NCI-H774 (cell line): ENCODE results near the gene WASF1.
"Not testable (repeated sequence)": the region's sequence is repeated elsewhere in the genome, so short reads cannot be mapped to it uniquely, and the experiment has no call there.

Experiments used
- DNase-seq: peaks from one replicate; lab custom pipeline; 2025; lab: John Stamatoyannopoulos, UW

The WASF1 gene

GRCh38 chr6:110173506-110174132 lies 5.9 kb downstream of the WASF1 start:
- no peak for DNase-seq

GRCh38 chr6:110170081-110170480 lies 9.4 kb downstream of the WASF1 start:
- no peak for DNase-seq

DNA sequence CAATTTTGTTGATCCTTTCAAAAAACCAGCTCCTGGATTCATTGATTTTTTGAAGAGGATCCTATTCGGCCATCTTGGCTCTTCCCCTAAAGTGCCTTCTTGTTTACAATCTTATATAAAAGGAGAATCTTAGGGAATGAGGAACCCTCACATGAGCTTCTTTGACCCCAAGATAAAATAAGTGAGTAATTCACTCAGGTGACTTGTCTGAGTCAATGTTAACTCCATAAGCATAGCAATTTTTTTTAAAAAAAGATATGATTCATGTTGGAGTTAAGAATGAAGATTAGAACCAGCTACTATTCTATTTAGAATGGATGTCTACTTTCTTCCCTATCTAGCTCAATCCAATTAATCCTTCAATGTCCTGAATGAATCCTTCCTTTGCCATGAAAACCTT lies 21.0 kb downstream of the WASF1 start:
- no peak for DNase-seq

DNA sequence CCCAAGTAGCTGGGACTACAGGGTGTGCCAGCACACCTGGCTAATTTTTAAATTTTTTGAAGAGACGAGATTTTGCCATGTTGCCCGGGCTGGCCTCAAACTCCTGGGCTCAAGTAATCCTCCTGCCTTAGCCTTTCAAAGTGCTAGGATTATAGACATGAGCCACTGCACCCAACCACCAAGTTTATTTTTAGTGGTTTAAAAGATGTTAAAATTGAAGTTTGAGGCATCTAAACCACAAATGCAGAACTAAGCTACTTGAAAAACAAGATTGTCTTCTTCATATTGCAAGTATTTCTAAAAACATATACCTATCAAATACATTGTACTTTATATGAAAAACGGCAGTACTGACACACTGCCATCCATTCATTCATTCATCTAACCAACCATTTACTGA lies 31.6 kb downstream of the WASF1 start:
- DNase-seq, result no peak

GRCh38 chr6:110140650-110141049 lies 38.8 kb downstream of the WASF1 start:
- DNase-seq, result no peak

GRCh38 chr6:110139052-110139451 lies 40.4 kb downstream of the WASF1 start:
- no peak for DNase-seq

DNA sequence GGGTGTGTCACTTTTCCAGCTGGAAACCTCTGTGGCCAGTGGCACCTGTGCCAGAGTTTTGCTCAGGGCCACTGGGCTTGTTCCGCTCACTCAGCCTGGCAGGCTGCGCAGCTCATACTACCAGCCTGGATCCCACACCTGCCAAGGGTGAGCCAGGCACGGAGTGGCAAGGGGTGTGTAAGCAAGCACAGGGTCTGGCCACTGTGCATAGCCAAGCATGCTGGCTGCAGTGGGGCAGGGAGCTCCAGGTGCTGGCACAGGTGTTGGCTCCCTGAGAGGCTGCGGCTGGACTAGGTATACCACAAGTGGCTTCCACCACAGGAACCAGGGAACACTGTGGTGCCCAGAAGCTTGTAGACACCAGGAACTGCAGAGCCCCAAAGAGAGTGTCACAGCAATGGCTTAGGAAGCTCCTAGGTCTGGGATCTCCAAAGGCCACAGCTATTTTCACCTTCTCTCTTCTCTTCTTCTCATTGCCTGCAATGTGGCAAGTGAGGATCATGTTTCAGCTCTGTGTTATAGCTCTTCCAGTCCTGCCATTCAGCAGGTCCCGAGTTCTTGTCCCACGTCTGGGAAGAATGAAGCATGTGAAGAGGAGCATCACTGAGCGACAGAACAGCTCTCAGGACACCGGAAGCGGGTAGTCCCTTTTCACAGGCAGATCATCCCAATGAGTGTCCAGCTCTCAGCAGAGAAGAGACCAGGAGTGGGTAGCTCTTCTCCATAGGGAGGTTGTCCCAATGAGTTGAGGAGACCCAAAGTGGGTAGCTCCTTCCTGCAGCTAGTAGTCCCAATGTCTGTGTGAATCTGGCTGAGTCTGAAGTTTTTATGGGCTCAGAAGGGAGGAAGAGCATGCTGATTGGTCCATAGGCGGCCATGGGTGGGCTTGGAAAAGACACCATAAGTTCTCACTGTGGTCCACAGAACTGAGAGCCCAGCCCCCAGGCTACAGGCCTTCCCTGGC lies 41.3 kb downstream of the WASF1 start:
- DNase-seq, result no peak

DNA sequence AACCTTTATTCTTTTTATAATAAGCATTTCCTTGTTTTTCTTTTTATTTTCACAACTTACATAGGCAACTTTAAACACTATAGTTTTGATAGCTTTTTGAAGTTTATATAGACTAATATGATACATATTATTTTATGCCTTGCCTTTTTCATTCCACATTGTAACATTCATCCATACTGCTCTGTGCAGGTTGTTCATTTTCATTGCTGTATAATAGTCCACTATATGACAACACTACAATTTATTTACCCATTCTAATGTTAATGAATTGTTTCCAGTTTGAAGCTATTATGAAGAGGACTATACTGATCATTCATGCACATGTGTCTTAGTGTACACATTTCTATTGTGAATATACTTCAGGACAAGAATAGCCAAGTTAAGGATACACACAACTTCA lies 49.1 kb downstream of the WASF1 start:
- DNase-seq, result no peak

- DNase-seq, result no peak
Measured at GRCh38 chr6:110128418-110128817, 51.1 kb downstream of the WASF1 start.

GRCh38 chr6:110125361-110125760 lies 54.1 kb downstream of the WASF1 start:
- peak; percentile 78 for DNase-seq

GRCh38 chr6:110121655-110122054 lies 57.8 kb downstream of the WASF1 start:
- DNase-seq, result not testable (repeated sequence)

GRCh38 chr6:110116258-110116657 lies 63.2 kb downstream of the WASF1 start:
- no peak for DNase-seq

DNA sequence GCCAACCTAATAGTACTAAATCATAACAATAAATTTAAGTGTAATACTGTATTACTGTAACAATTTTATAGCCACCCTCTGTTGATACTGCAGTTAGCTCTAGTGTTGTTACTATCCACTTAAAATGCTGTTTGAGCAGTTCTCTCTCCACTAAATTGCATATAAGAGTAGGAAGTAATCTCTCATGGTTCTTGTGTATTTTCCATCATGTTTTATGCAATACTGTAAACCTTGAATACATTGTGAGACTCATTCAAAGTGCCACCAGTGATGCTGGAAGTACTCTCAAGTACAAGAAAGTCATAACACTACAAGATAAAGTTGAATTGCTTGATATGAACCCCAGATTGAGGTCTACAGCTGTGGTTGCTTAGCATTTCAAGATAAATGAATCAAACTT lies 65.5 kb downstream of the WASF1 start:
- DNase-seq, result no peak

- no peak for DNase-seq
Measured at GRCh38 chr6:110105296-110105695, 74.2 kb downstream of the WASF1 start.

DNA sequence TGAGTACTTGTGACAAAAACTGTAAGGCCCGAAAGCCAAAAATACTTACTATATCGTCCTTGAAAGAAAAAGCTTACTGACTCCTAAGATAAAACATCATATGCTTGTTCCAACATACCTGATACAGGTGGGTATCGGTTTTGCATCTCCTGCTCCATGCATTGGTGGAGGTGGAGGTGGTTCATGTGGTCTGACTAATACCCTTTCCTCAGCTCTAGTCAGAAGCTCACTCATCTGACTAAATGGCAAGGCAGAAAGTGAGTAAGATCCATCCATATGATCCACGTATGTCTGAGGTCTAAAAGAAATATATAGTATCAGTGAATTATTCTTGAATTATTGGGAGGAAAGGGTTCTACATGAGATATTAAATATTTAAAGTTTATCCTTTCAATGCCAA lies 76.2 kb downstream of the WASF1 start:
- no peak for DNase-seq

DNA sequence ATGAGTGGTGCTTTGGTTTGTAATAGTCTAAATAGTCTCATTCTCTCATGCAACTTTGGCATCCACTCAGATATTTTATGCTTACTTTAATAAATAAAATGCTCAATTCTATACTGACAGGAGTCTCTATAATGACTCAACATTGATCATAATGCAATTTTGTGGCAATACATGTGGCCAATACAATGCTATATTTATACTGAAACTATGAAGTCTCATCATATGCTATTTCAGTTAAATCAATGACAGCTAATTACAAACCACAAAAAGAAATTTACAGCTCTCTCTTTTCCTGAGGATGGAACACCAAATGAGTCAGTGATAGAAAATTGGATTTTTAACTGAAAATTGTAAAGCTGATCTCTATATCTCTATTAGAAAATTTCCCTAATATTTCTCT lies 77.1 kb downstream of the WASF1 start:
- DNase-seq, result no peak

- no peak for DNase-seq
Measured at GRCh38 chr6:110101885-110102284, 77.6 kb downstream of the WASF1 start.

DNA sequence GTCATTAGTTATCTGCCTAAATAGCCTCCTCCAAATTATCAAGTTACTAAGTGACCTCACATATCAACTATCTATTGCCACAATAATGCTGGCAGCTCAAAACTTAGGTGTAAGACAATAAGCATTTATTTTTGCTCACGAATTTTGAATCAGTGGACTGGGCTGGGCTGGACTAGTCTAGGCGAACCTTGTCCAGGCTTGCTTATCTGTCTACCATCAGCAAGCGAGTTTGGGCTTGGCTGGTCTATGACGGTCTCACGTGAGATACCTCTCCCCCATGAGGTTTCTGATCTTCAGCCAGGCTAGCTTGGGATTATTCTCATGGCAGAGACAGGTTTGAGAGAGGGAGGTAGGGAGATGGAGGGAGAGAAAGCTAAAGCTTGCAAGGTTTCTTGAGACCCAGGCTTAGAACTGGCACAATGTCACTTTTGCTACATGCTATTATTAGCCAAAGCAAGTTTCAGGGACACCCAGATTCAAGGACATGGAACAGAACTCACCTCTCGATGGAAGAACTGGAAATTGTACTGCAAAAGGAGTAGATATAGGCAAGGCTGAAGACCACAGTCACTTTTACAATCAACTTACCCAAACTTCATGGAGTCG lies 80.9 kb downstream of the WASF1 start:
- DNase-seq, result no peak

DNA sequence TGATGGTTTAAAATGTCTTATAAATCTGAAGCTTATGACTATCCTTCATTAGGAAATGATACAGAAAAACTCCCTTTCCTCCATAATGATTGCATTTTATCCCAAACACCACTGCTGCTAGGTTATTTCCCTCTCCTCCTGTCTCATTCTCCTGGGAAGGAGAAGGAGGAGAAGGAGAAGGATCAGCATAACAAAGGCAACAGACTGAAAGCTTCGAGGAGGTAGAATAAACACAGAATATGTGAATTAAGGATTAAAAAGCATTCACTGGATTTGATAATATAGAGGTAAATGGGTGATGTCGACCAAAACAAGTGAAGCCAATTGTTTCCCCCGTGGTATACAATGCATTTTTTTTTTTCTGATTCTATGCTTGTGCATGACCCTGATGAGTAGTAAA lies 82.0 kb downstream of the WASF1 start:
- no peak for DNase-seq

GRCh38 chr6:110095935-110096334 lies 83.5 kb downstream of the WASF1 start:
- no peak for DNase-seq

GRCh38 chr6:110095101-110095500 lies 84.4 kb downstream of the WASF1 start:
- no peak for DNase-seq

GRCh38 chr6:110093981-110094380 lies 85.5 kb downstream of the WASF1 start:
- no peak for DNase-seq

- no peak for DNase-seq
Measured at GRCh38 chr6:110090876-110091275, 88.6 kb downstream of the WASF1 start.
